Common myeloid progenitor, CD34-positive (primary cell): Measurements from ENCODE around the gene TMEM144.
A peak's percentile ranks its signal among the peaks of the same experiment; 100 is the strongest.
"Not testable (repeated sequence)": the region's sequence is repeated elsewhere in the genome, so short reads cannot be mapped to it uniquely, and the experiment has no call there.

Source experiments
- CTCF ChIA-PET: fragments of 350-600 bp; sonication (Branson Sonifier 250); formaldehyde crosslinking; loops from one replicate; lab custom pipeline; 2021; ENCODE audit warnings: antibody characterized with exemption; lab: Charles Lee
- POLR2A ChIA-PET: fragments of 350-600 bp; sonication (Branson Sonifier 250); formaldehyde crosslinking; loops from one replicate; lab custom pipeline; 2021; ENCODE audit warnings: antibody characterized with exemption; lab: Charles Lee
- DNase-seq, 3 donors: peaks; one replicate each; pipeline versions ENCODE4 v3.0.0 to v3.0.0-alpha.2; 2013
- H3K27ac ChIP-seq, 2 experiments: 1 replicate in 1 of 2; 2 replicates in 1 of 2; pipeline ENCODE4 v1.7.0; 2013; ENCODE audit warnings: inconsistent platforms in 2 of 2, low read length in 2 of 2, mild to moderate bottlenecking in 2 of 2, low read depth in 1 of 2, moderate library complexity in 1 of 2; ENCODE audit not compliant: severe bottlenecking in 2 of 2, insufficient read depth in 1 of 2, poor library complexity in 1 of 2
- H3K27me3 ChIP-seq, 5 experiments: replicated peaks in 2 of 5; 1 replicate in 3 of 5; 2 replicates in 2 of 5; pipeline versions ENCODE4 v1.6.1 to v1.7.0; 2013; ENCODE audit warnings: low read length in 4 of 5, mild to moderate bottlenecking in 2 of 5, moderate library complexity in 2 of 5, inconsistent platforms in 1 of 5; ENCODE audit not compliant: insufficient read depth in 5 of 5, control insufficient read depth in 4 of 5
- H3K36me3 ChIP-seq, 4 experiments: 1 replicate in 2 of 4; 2 replicates in 2 of 4; pipeline versions ENCODE4 v1.6.1 to v1.7.0; 2013; ENCODE audit warnings: low read length in 3 of 4, control low read depth in 1 of 4, mild to moderate bottlenecking in 1 of 4; ENCODE audit not compliant: control insufficient read depth in 4 of 4, insufficient read depth in 4 of 4
- H3K4me1 ChIP-seq, 4 experiments: 1 replicate in 3 of 4; 2 replicates in 1 of 4; pipeline versions ENCODE4 v1.6.1 to v1.7.1; 2013; ENCODE audit warnings: low read length in 3 of 4, mild to moderate bottlenecking in 3 of 4, control low read depth in 1 of 4, inconsistent platforms in 1 of 4, moderate library complexity in 1 of 4; ENCODE audit not compliant: control insufficient read depth in 4 of 4, insufficient read depth in 4 of 4; ENCODE audit errors: control extremely low read depth in 1 of 4
- H3K4me3 ChIP-seq, 7 experiments: 1 replicate in 4 of 7; 2 replicates in 3 of 7; pipeline versions ENCODE4 v1.5.1 to v1.7.0; 2013; ENCODE audit warnings: mild to moderate bottlenecking in 7 of 7, low read length in 6 of 7, moderate library complexity in 6 of 7, inconsistent platforms in 2 of 7, low read depth in 2 of 7, control low read depth in 1 of 7; ENCODE audit not compliant: insufficient read depth in 4 of 7, control insufficient read depth in 1 of 7; ENCODE audit errors: extremely low read depth in 1 of 7
- H3K9me3 ChIP-seq, 5 experiments: 1 replicate in 4 of 5; 2 replicates in 1 of 5; pipeline versions ENCODE4 v1.6.1 to v1.7.1; 2013; ENCODE audit warnings: low read length in 4 of 5, mild to moderate bottlenecking in 2 of 5, inconsistent platforms in 1 of 5, low read depth in 1 of 5, moderate library complexity in 1 of 5; ENCODE audit not compliant: control insufficient read depth in 4 of 5, insufficient read depth in 2 of 5; ENCODE audit errors: control extremely low read depth in 1 of 5
- WGBS: methylation state at CpG from one replicate; pipeline ENCODE4 v1.1.5; 2013; ENCODE audit not compliant: insufficient coverage; 5-methylcytosine and 5-hydroxymethylcytosine counted together

TMEM144 gene

DNA sequence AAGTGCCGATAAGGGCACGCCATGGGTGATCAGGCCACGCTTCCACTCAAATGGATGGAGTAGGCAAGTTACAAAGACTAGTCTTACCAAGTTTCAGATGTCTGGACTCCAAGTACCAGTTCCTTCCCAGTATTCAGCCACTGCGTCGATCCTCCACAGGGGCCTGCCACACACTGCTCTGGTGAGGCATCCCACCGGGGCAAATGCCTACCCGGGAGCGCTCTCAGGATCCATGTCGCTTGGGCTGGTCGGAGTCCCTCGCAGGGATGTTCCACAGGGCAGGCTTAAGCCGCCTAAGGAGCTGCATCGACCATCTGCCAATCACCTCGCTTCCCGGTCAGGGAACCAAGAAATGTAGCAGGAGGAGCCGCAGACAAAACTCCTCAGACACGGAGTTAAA is 18.1 kb downstream of the TMEM144 start:
- POLR2A ChIA-PET, DNase-seq: not testable (repeated sequence)
- 98% methylated on average over 16 of the region's 17 CpGs for whole genome bisulfite sequencing

DNA sequence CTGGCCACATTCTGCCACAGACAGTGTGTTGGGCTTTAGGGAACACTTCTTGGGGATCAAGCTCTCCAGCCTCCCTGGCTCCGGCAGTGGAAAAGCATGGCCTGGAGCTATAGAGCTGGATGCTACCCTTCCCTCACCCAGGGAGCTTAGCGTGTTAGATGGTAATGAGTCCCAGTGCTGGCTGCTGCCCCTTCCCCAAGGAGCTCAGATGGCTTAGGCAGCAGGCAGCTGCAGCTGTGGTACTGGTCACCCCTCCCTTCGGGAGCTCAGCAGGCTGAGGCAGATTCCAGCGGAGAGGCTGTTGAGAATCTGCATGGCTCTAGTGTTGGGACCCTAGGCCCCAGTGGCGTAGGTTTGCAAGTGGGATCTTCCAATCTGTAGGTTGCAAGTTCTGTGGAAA is 19.5 kb downstream of the TMEM144 start:
- ChIA-PET CTCF (interaction anchor here (1.4 to 1.9 kb wide), 3 partner anchors 16 to 32 kb away, joined by 3 to 6 read pairs (median 4); no protein-coding TSS in a partner anchor), POLR2A (interaction anchor here (0.6 kb wide), 1 partner anchor 37 kb away, joined by 6 read pairs; no protein-coding TSS in a partner anchor)
- Histone ChIP-seq H3K9me3 (no peaks in the 10 kb centered on the region), H3K27ac (no peak overlapping the region), H3K4me1 (peaks cover 0 to 15% (median 1%) of the 10 kb centered on the region in 4 experiments), H3K36me3 (peaks cover 0 to 17% (median 3%) of the 10 kb centered on the region in 4 experiments), H3K27me3 (no peaks in the 10 kb centered on the region), H3K4me3 (no peak overlapping the region)
- no peak for DNase-seq
- WGBS: 93% methylated on average over 5 of the region's 5 CpGs

More for the DNA sequence above, 18.1 kb downstream of the TMEM144 start:
- CTCF ChIA-PET: interaction anchor here (1.9 kb wide), 1 partner anchor 32 kb away, joined by 6 read pairs; no protein-coding TSS in a partner anchor
- H3K27ac ChIP-seq, H3K9me3 ChIP-seq, H3K27me3 ChIP-seq, H3K4me3 ChIP-seq: not testable (repeated sequence)
- H3K4me1 ChIP-seq: peaks cover 0 to 12% (median 0%) of the 10 kb centered on the region in 4 experiments
- peaks cover 0 to 17% (median 2%) of the 10 kb centered on the region in 4 experiments for H3K36me3 ChIP-seq

DNA sequence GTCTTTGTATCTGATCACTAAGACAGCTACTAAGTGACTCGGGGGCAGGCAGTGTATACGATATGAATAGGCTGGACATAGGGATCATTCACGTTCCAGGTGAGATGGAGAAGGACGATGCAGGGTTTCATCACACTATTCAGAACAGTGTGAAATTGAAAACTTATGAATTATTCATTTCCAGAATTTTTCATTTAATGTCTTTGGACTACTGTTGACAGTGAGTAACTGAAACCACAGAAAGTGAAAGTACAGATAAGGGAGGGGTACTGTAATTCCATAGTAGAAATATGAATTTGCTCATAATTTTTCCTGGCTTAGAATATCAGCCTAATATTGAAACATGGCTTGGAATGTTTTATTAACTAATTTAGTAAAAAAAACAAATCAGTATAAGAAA is 24.4 kb downstream of the TMEM144 start:
- H3K36me3 ChIP-seq: peaks cover 0 to 11% (median 6%) of the 10 kb centered on the region in 4 experiments
- DNase-seq: peak in 1 of 3 donors; percentile 26
- H3K4me3 ChIP-seq: no peak overlapping the region
- no peaks in the 10 kb centered on the region for H3K27me3 ChIP-seq
- WGBS: no CpG with 5 or more reads among the region's 4 CpGs
- H3K27ac ChIP-seq: peak overlapping the region in 1 of 2 experiments; percentile 6
- H3K4me1 ChIP-seq: peaks cover 0 to 17% (median 7%) of the 10 kb centered on the region in 4 experiments
- no peaks in the 10 kb centered on the region for H3K9me3 ChIP-seq
- ChIA-PET CTCF (no interaction called here), POLR2A (no interaction called here)

DNA sequence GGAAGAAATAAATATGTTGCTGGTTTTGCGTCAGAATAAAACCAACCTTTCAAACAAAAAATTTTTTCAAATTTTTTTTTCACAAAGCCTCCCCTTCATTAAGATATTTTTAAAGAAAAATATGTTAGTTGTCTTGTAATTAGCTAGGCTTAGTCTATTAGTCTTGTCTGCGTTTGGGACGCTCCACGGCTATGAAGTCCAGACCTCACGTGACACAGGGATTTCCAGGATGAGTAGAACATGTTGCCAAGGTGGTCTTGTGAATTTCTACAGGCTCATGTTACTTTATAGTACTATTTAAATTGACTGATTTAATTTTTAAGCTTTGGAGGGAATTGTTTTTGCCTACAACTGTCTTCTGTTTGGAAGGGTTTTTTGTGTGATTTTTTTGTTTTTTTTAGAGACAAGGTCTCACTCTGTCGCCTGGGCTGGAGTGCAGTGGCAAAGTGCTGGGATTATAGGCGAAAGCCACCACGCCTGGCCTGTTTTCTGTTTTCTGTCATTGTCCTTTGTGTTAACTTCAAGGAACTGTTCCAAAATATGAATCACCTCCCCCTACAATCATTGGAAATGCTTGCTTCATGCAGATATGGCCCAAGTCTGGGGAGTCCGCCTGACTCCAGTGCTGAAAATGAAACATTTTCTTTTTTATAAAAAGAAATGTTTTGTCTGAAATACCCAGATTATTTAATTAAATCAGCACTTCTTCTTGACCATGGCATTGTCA is 26.2 kb downstream of the TMEM144 start:
- H3K4me1 ChIP-seq: peaks cover 0 to 13% (median 4%) of the 10 kb centered on the region in 4 experiments
- CTCF ChIA-PET: interaction anchor here (0.6 to 1.9 kb wide), 3 partner anchors 17 to 884 kb away, joined by 3 to 4 read pairs (median 3); no protein-coding TSS in a partner anchor
- DNase-seq: no peak
- H3K36me3 ChIP-seq: peaks cover 0 to 14% (median 7%) of the 10 kb centered on the region in 4 experiments
- WGBS: no CpG with 5 or more reads among the region's 9 CpGs
- POLR2A ChIA-PET: no interaction called here
- H3K9me3 ChIP-seq: no peaks in the 10 kb centered on the region
- H3K27me3 ChIP-seq: no peaks in the 10 kb centered on the region
- no peak overlapping the region for H3K4me3 ChIP-seq
- H3K27ac ChIP-seq: no peak overlapping the region

DNA sequence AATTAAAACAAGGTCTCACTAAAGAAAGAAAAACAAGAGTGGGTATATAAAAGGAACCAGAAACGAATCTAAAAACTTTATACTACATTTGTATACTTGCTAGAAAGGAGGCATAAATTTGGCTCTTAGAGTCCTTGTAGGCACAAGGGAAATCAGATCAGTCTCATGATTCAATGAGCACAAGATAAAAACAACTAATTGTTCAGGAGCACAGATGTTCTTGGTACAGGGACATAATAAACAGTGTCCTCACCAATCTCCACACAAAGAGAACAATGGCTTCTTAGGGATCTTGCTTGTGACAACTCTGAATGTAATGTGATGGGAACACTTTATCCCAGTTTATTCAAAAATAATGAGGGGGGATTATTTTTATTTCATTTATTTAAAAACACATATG is 28.3 kb downstream of the TMEM144 start:
- no peak for DNase-seq
- POLR2A ChIA-PET: no interaction called here
- no peaks in the 10 kb centered on the region for H3K9me3 ChIP-seq
- no CpG with 5 or more reads among the region's 1 CpG for WGBS
- H3K36me3 ChIP-seq: peaks cover 2 to 17% (median 9%) of the 10 kb centered on the region in 4 experiments
- H3K27ac ChIP-seq: no peak overlapping the region
- H3K4me3 ChIP-seq: no peak overlapping the region
- CTCF ChIA-PET: no interaction called here
- H3K4me1 ChIP-seq: peaks cover 0 to 13% (median 3%) of the 10 kb centered on the region in 4 experiments
- H3K27me3 ChIP-seq: no peaks in the 10 kb centered on the region

DNA sequence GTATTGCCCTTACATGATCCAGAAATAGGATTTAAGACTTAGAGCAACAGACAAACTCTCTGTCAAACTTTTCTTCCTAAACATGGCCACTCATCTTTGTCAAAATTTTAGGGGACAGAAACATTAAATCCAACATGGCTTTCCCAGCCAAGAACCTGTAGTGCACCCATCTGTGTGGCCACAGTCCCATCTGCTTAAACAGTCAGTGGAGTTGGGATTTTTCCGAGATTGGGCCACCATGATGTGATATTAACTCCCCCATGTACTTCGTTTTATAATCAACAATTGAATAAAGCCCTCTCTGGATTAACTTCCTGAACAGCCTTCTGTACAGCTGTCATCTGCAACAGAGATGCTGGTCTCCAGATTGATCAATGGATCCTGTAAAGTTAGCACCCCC is 28.9 kb downstream of the TMEM144 start:
- no peak overlapping the region for H3K4me3 ChIP-seq
- H3K36me3 ChIP-seq: peaks cover 2 to 14% (median 7%) of the 10 kb centered on the region in 4 experiments
- no peak for DNase-seq
- ChIA-PET CTCF (no interaction called here), POLR2A (no interaction called here)
- 85% methylated on average over 2 of the region's 2 CpGs for WGBS
- no peaks in the 10 kb centered on the region for H3K27me3 ChIP-seq
- H3K4me1 ChIP-seq: peaks cover 0 to 13% (median 3%) of the 10 kb centered on the region in 4 experiments
- no peaks in the 10 kb centered on the region for H3K9me3 ChIP-seq
- H3K27ac ChIP-seq: no peak overlapping the region

DNA sequence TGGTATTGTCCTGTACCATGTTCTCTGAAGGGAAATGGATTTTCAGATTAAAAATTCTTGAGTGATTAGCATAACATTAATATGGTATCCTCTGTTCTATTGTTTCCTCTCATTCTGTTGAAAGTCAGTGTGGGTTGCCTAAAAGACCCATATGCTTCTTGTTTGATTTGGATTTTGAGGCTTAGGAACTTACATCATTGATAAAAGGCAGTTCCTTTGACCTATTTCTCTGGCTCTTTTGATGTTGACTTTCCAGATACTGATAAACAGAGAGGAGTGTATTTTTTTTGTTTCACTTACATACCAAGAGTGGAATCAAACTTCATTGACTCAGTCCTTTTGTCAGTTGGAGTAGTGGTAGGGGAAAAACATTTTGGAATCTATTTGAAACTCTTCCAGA is 32.8 kb downstream of the TMEM144 start:
- POLR2A ChIA-PET: no interaction called here
- CTCF ChIA-PET: interaction anchor here (0.7 to 1.3 kb wide), 3 partner anchors 9 to 46 kb away, joined by 3 to 4 read pairs (median 4); no protein-coding TSS in a partner anchor

More for the DNA sequence above, 32.8 kb downstream of the TMEM144 start:
- H3K27me3 ChIP-seq: no peaks in the 10 kb centered on the region
- H3K9me3 ChIP-seq: no peaks in the 10 kb centered on the region
- DNase-seq: no peak
- H3K4me1 ChIP-seq: no peaks in the 10 kb centered on the region
- peaks cover 2 to 21% (median 8%) of the 10 kb centered on the region in 4 experiments for H3K36me3 ChIP-seq
- H3K27ac ChIP-seq: no peak overlapping the region
- H3K4me3 ChIP-seq: no peak overlapping the region
